Activated T-helper 1 cell treated with anti-CD3 and anti-CD28 coated beads, Interleukin-12 subunit alpha, Interleukin-12 subunit beta, Interleukin-2, Interleukin-4 antibody, amounts not matched to agents 30 ng/mL and 10 ng/mL and 1 ng/mL, durations not matched to agents 14 hours and 24 hours and 36 hours (primary cell): ENCODE results near the gene SIRPB2. TPM values are rescaled to one million over a fixed set of nuclear protein-coding genes. Genes with fewer than 3 reads are reported as not detected.

ENCODE experiments used
- DNase-seq: peaks from one replicate; pipeline ENCODE4 v3.0.0; 2021; ENCODE audit warnings: low spot score
- H3K27ac Mint-ChIP-seq: one replicate; pipeline ENCODE4 v1.8.0; 2021; ENCODE audit warnings: mild to moderate bottlenecking, mixed read lengths
- H3K27me3 Mint-ChIP-seq: one replicate; pipeline ENCODE4 v1.8.0; 2022; ENCODE audit warnings: mild to moderate bottlenecking, moderate library complexity, mixed read lengths; ENCODE audit not compliant: insufficient read depth
- H3K36me3 Mint-ChIP-seq: one replicate; pipeline ENCODE4 v1.8.0; 2021; ENCODE audit warnings: low read depth, mixed read lengths
- H3K4me1 Mint-ChIP-seq: one replicate; pipeline ENCODE4 v1.8.0; 2021; ENCODE audit warnings: low read depth, mixed read lengths
- H3K4me3 Mint-ChIP-seq: one replicate; pipeline ENCODE4 v1.8.0; 2021; ENCODE audit warnings: mild to moderate bottlenecking, moderate library complexity, mixed read lengths
- H3K9me3 Mint-ChIP-seq: one replicate; pipeline ENCODE4 v1.8.0; 2021; ENCODE audit warnings: mixed read lengths
- intact Hi-C: fragments of 100-400 bp; cut with micrococcal nuclease; formaldehyde crosslinking; loops from one replicate; pipeline ENCODE4 v1.15.1; 2024
- total RNA-seq: library from RNA; stranded (reverse); gene quantifications from 2 replicates; pipeline ENCODE4 v1.2.3, GENCODE V29; 2022

The SIRPB2 gene
- total RNA-seq, 1 donor from 2014 or later: not detected

DNA sequence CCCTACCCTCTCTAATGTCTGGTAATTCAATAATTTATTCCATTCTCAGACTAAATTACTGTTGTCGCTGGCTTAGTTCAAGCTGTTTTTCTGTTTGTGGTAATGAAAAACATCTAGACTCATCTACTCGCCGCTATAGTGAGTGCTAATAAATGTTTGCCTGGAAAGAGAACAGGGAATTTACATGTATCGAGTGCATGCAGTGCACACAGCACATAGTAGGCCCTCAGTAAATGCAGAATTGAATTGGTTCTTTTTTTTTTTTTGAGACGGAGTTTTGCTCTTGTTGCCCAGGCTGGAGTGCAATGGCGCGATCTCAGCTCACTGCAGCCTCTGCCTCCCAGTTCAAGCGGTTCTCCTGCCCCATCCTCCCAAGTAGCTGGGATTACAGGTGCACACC is 16.9 kb downstream of the SIRPB2 start:
- H3K4me3 Mint-ChIP-seq: no peak overlapping the region
- DNase-seq: no peak
- H3K27ac Mint-ChIP-seq: no peak overlapping the region
- H3K9me3 Mint-ChIP-seq: no peaks in the 10 kb centered on the region
- H3K4me1 Mint-ChIP-seq: no peaks in the 10 kb centered on the region
- intact Hi-C loops: no loop called here
- no peaks in the 10 kb centered on the region for H3K27me3 Mint-ChIP-seq
- no peaks in the 10 kb centered on the region for H3K36me3 Mint-ChIP-seq

DNA sequence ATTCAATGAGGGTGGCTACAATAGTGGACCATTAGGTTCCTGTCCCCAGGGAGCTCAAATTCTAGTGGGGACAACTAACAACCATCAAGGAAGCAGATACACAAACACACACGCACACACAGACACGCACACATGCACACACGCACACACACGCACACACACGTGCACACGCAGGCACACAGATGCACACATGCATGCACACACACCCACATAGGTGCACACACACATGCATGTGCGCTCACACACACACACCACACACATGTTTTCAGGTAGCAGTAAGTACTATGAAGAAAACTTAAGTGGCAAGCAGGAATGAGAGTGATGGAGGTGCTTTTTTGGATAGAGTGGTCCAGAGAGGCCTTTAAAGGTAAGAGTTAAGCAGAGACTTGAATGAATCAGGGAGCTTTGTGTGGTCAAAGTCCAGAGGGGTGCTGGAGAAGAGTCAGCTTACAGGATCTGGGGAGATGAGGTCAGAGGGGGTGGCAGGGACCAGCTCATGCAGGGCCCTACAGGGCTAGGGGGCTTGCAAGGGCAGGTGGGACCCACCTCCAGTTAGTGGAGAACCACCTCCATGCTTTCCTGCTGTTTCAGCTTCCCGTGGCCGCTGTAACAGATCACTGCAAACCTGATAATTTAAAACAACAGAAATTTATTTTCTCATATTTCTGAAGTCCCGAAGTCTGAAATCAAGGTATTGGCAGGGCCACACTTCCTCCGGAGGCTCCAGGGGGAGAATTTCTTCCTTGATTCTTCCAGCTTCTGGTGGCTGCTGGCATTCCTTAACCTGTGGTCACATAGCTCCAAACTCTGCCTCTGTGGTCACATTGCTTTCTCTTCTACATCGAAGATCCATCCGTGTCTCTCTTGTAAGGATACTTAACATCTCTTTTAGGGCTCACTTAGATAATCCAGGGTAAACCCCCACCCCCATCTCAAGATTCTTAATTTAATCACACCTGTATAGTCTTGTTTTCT is 17.7 kb downstream of the SIRPB2 start:
- H3K4me3 Mint-ChIP-seq: no peak overlapping the region
- intact Hi-C loops: no loop called here
- peaks cover 7% of the 10 kb centered on the region for H3K27me3 Mint-ChIP-seq
- H3K4me1 Mint-ChIP-seq: no peaks in the 10 kb centered on the region
- H3K27ac Mint-ChIP-seq: no peak overlapping the region
- H3K9me3 Mint-ChIP-seq: no peaks in the 10 kb centered on the region
- H3K36me3 Mint-ChIP-seq: no peaks in the 10 kb centered on the region
- DNase-seq: no peak

DNA sequence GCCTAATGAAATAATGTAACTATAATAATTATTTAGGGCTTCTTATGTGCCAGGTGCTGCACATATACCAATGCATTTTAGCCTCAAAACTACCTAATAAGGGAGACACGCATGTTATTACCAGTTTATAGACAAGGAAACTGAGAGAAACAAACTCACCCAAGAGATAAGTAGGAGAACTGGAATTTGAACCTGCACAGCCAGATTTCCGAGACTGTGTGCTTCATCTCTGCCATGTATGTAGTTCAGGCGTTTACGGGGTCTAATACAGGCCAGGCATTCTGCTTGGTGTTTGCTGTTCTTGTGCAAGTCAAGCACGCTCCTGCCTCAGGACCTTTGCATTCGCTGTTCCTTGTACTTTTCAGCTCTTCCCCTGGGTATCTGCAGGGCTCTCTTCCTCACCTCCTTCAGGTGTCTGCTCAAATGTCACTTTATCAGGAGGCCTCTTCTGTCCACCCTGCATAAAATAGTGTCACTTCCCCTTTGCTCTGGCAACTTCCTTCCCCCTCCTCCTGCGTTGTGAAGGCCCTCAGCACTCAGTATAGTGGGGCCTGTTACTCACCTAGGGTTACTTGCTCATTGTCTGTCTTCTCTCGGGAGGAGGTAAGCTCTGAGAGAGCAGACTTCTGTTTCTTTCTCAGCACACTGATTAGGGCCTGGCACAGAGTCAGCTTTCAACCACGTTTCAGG is 18.5 kb downstream of the SIRPB2 start:
- intact Hi-C loops: no loop called here
- no peak overlapping the region for H3K4me3 Mint-ChIP-seq
- DNase-seq: no peak
- H3K4me1 Mint-ChIP-seq: peaks cover 6% of the 10 kb centered on the region
- H3K36me3 Mint-ChIP-seq: no peaks in the 10 kb centered on the region
- peaks cover 12% of the 10 kb centered on the region for H3K27me3 Mint-ChIP-seq
- no peak overlapping the region for H3K27ac Mint-ChIP-seq
- H3K9me3 Mint-ChIP-seq: no peaks in the 10 kb centered on the region

DNA sequence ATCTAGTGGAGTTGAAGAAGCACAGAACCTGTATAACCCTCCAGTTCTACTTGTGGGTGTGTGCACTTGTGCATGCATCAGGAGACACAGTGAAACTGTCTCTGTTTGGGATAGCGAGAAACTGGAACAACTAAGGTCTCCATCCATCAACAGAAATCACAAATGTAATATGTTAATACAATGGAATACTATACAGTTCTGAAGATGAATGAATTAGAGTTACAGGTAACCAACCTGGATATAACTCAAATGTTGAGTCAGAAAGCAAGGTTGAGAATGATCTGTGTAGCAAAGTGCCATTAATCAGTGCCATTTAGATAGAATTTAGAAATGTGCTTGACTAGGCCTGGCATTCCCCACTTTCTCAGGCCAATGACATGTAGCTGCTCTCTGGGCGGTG is 20.0 kb downstream of the SIRPB2 start:
- no peaks in the 10 kb centered on the region for H3K9me3 Mint-ChIP-seq
- DNase-seq: no peak
- H3K4me1 Mint-ChIP-seq: peaks cover 13% of the 10 kb centered on the region
- no peak overlapping the region for H3K4me3 Mint-ChIP-seq
- intact Hi-C loops: no loop called here
- H3K27me3 Mint-ChIP-seq: peaks cover 12% of the 10 kb centered on the region
- no peak overlapping the region for H3K27ac Mint-ChIP-seq
- H3K36me3 Mint-ChIP-seq: no peaks in the 10 kb centered on the region

DNA sequence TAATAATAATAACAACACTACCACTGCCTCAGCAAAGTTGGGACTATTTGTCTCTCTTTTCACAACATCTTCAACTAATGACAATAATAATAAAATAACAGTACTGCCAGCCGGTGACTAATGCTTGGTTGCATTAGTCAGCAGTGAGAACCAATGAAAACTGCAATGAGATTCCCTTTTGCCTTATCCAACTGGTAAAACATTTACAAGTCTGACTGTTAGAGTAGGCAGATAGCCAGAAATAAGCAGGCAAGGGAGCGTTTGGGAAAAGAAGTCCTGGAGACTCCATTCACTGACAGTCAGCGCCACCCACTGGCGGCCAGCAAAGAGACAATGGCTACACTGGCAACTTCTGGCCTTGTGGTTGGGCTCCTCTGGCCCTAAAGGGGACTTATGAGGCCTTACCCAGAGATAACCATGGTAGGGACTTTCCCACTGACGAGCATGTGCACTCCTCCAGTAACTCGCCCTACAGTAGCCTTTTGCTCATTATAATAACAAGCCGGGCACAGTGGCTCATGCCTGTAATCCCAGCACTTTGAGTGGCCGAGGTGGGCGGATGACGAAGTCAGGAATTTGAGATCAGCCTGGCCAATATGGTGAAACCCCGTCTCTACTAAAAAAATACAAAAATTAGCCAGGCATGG is 21.2 kb downstream of the SIRPB2 start:
- intact Hi-C loops: loop anchor here (5.0 kb wide), 1 partner anchor 243 kb away; the partner anchor contains the start of gene RAD21L1
- no peak overlapping the region for H3K27ac Mint-ChIP-seq

DNA sequence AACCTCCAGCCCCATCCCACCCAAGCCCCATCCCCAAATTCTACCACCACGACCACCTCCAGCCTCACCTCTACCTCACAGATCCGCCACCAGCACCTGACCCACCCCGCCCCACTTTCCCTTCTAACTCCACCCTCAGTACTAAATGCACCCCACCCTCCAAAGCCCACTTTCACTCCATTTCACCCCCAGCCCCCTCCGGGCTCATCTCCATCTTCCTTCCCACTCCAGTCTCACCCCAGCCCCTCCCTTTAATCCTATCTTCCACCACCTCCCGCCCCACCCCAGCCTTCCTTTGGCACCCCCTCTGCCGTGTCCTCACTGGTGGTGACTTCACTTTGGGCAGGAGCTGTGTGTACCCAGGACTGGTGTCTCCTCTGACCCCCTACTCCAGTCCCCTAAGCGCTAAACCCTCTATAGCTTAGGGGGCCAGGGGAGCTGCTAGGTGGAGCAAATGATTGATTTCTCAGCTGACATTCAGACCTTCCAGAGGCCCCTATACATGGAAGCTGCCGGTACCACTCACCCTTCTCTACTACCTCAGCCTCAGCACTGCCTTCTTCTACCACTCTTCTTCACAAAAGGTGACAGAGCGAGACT is 21.8 kb downstream of the SIRPB2 start:
- Mint-ChIP-seq H3K4me1 (peaks cover 29% of the 10 kb centered on the region), H3K36me3 (peaks cover 9% of the 10 kb centered on the region), H3K27ac (no peak overlapping the region), H3K4me3 (no peak overlapping the region), H3K27me3 (peaks cover 12% of the 10 kb centered on the region), H3K9me3 (no peaks in the 10 kb centered on the region)
- DNase-seq: no peak
- intact Hi-C loops: loop anchor here (5.0 kb wide), 1 partner anchor 242 kb away; the partner anchor contains the start of gene RAD21L1

More for the DNA sequence above, 21.2 kb downstream of the SIRPB2 start:
- H3K27me3 Mint-ChIP-seq: peaks cover 12% of the 10 kb centered on the region
- H3K9me3 Mint-ChIP-seq: no peaks in the 10 kb centered on the region
- H3K4me3 Mint-ChIP-seq: no peak overlapping the region
- H3K4me1 Mint-ChIP-seq: peaks cover 23% of the 10 kb centered on the region
- DNase-seq: no peak
- peaks cover 5% of the 10 kb centered on the region for H3K36me3 Mint-ChIP-seq

DNA sequence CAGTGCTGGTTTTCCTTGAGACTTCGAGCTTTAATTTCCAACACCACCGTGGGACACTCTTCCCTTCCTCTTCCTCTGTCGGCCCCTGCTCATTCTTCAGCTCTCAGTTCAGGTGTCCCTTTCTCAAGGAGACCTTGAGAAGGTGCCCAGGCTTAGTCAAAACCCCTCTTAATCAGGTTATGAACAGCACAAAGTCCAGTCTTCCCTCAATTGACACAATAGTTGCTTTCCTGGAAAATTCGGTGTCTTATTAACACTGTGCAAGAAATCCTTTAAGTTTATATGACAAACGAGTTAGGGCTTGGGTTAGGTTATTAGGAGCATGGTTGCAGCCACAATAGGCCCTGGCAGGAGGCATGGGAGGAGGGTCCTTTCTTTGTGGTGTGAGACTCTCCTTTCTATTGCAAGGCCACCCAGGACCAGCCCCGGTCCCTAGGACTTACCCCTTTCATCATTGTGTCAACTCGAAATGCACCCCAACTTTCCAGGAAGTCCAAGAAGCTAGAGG is 23.0 kb downstream of the SIRPB2 start:
- peak overlapping the region; percentile 48 for H3K4me3 Mint-ChIP-seq
- H3K27me3 Mint-ChIP-seq: peaks cover 12% of the 10 kb centered on the region
- peaks cover 42% of the 10 kb centered on the region for H3K4me1 Mint-ChIP-seq
- DNase-seq: no peak
- peaks cover 14% of the 10 kb centered on the region for H3K36me3 Mint-ChIP-seq
- no peak overlapping the region for H3K27ac Mint-ChIP-seq
- intact Hi-C loops: loop anchor here (5.0 kb wide), 1 partner anchor 241 kb away; the partner anchor contains the start of gene RAD21L1
- H3K9me3 Mint-ChIP-seq: no peaks in the 10 kb centered on the region

DNA sequence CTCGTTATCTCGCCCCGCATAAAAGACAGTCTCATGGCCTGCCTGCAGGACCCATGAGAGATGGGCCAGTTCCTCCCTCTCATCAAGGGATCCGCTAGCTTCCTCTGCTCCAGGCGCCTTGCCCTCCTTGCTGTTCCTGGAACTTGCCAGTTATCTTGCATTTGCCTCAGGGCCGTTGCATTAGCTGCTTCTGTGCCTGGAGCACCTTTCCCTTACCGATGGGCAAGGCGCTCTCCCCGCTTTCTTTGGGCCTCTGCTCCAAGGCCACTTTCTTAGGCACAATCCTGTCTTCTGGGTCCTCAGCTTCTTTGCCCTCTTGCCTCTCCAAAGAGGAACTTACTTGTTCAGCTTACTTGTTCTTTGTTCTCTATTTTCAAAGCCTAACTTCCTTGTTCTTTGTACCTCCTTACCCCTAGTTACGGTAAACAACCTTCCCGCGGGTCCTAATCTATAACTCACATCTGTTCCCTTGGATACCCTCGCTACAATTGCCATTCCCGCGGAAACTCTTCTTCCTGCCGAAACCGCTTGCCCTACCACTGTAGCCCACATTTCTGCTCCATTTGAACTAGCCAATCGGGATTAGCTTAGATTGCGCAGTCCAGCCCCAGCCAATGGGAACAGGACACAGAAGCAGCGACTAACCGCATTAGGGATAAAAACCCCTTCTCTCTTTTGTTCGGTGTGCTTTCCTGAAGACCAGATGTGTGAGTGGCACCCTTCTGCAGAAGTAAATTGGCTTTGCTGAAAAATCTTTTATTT is 23.7 kb downstream of the SIRPB2 start:
- Mint-ChIP-seq H3K27ac (peak overlapping the region; percentile 66), H3K4me3 (peak overlapping the region; percentile 90), H3K4me1 (peaks cover 45% of the 10 kb centered on the region), H3K9me3 (no peaks in the 10 kb centered on the region), H3K27me3 (peaks cover 12% of the 10 kb centered on the region), H3K36me3 (peaks cover 17% of the 10 kb centered on the region)
- intact Hi-C loops: loop anchor here (1.0 to 5.0 kb wide), 9 partner anchors 32 to 1003 kb away; partner anchors contain the start of genes PSMF1, RAD21L1, SNRPB and STK35
- DNase-seq: no peak

DNA sequence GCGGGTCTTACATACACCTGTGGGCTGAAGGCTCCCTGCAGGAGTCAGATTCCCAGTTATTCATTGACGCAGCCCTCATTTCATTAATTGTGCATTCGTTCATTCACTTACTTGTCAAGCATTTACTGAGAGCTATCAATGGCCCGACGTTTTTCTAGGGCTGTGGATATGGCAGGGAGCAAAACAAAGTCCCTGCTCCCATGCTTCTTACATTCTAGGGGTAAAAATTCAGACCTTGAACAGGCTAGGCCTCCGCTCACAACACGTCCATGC is 24.2 kb downstream of the SIRPB2 start:
- Mint-ChIP-seq H3K4me1 (peaks cover 45% of the 10 kb centered on the region), H3K27ac (peak overlapping the region; percentile 66), H3K4me3 (peak overlapping the region; percentile 90)

DNA sequence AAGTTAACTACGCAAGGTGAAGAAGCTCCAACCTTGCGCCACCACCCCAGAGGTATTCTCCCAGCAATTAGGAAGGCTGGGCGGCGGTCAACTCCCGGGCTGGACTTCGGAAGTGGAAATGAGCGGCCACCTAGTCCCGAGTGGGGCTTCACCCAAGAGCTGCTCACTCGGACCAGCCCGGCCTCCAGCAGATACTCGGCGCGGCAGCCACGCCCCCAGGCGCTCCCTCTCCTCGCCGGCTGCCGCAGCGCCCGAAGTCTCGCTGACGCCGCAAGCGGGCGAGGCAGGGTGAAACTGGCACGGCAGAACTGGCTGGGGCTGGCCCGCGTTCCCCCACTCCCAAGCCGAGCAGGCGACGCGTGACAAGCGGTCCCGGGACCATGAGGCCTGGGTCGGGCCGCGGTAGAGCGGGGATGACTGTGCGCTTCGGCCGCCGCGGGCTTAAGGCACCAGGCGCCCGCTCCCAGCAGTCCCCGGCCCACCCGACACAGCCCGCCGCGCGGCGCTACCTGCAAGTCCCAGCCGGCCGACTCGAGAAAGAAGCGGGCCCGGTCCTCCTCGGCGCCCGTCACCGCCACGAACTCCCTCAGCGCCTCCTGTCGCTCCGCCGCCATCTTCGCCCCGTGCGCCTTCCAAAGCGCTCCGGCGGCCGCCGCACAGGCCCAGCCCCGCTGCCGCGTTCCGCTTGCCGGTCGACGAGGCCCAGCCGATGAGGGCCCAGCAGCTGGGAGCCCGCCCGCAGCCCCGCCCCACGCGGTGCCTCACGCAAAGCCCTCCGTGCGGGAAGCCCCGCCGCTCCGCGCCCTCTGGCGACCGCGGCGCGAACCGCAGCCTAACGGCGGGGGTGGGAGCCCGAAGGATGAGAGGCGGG is 24.8 kb downstream of the SIRPB2 start, which contains the start of gene NSFL1C:
Gene NSFL1C, minus strand, starts transcription at position 639 of the 871 bp plus-strand sequence. Its CDS starts 25 bp downstream, at position 614.
- DNase-seq: peak; percentile 97
- H3K4me1 Mint-ChIP-seq: peaks cover 45% of the 10 kb centered on the region
- peak within 1 kb of the TSS; percentile 90 for H3K4me3 Mint-ChIP-seq
- H3K27ac Mint-ChIP-seq: peak within 1 kb of the TSS; percentile 82
- intact Hi-C loops: loop anchor here (1.0 to 5.0 kb wide), 11 partner anchors 31 to 1004 kb away; partner anchors contain the start of genes FKBP1A, PSMF1, RAD21L1 and SNRPB
- H3K27me3 Mint-ChIP-seq: peaks cover 12% of the 10 kb centered on the region
- peaks cover 17% of the 10 kb centered on the region for H3K36me3 Mint-ChIP-seq
- H3K9me3 Mint-ChIP-seq: no peaks in the 10 kb centered on the region

More for the DNA sequence above, 24.2 kb downstream of the SIRPB2 start:
- Mint-ChIP-seq H3K9me3 (no peaks in the 10 kb centered on the region), H3K27me3 (peaks cover 12% of the 10 kb centered on the region), H3K36me3 (peaks cover 17% of the 10 kb centered on the region)
- DNase-seq: no peak
- intact Hi-C loops: loop anchor here (1.0 to 5.0 kb wide), 9 partner anchors 32 to 1004 kb away; partner anchors contain the start of genes PSMF1, RAD21L1, SNRPB and STK35
